IMR-90 (cell line): ENCODE measurements around the gene EZR. TPM values are rescaled to one million over a fixed set of nuclear protein-coding genes. Genes with fewer than 3 reads are reported as not detected.

Experiments used
- ATAC-seq: fragments of 200-7000 bp; cut with Tn5 transposase; 2 replicates; pipeline ENCODE4 v1.9.1; 2020; ENCODE audit warnings: low read depth, mild to moderate bottlenecking, moderate library complexity
- BruUV-seq: library from RNA; stranded (reverse); fragments of 400-500 nt; replicated peaks from 2 replicates; lab custom pipeline; 2021; lab: Mats Ljungman, UMichigan
- CTCF ChIA-PET: fragments of 300-600 bp; formaldehyde crosslinking; extraction: SDS; loops from one replicate; lab custom pipeline; 2021; ENCODE audit warnings: antibody characterized with exemption; lab: Yijun Ruan, JAX
- POLR2A ChIA-PET: fragments of 300-600 bp; sonication (Branson Sonifier 250); formaldehyde crosslinking; loops from one replicate; lab custom pipeline; 2022; ENCODE audit warnings: antibody characterized with exemption; ENCODE audit not compliant: unreplicated experiment; lab: Charles Lee
- DNase-seq: peaks from one replicate; pipeline ENCODE4 v3.0.0; 2013
- H2AFZ ChIP-seq: replicated peaks from 2 replicates; pipeline ENCODE3; 2013; ENCODE audit warnings: low read length, mild to moderate bottlenecking; ENCODE audit not compliant: poor library complexity
- H2AK5ac ChIP-seq: 2 replicates; pipeline ENCODE4 v1.6.1; 2013; ENCODE audit warnings: low read depth, low read length, inconsistent platforms
- H2AK9ac ChIP-seq: replicated peaks from 2 replicates; pipeline ENCODE3; 2013; ENCODE audit warnings: mild to moderate bottlenecking, low read depth, low read length, moderate library complexity; ENCODE audit not compliant: poor library complexity
- H2BK120ac ChIP-seq: 2 replicates; pipeline ENCODE4 v1.6.1; 2013; ENCODE audit warnings: low read depth, low read length, inconsistent platforms
- H2BK15ac ChIP-seq: 3 replicates; pipeline ENCODE4 v1.6.1; 2013; ENCODE audit warnings: low read depth, low read length, inconsistent platforms
- H2BK20ac ChIP-seq: 2 replicates; pipeline ENCODE4 v1.6.1; 2013; ENCODE audit warnings: low read depth, mild to moderate bottlenecking, inconsistent platforms, low read length, moderate library complexity
- H2BK5ac ChIP-seq: 2 replicates; pipeline ENCODE4 v1.6.1; 2013; ENCODE audit warnings: mild to moderate bottlenecking, low read depth, low read length, inconsistent platforms; ENCODE audit not compliant: poor library complexity, severe bottlenecking
- H3K14ac ChIP-seq: replicated peaks from 2 replicates; pipeline ENCODE4 v1.6.1; 2013; ENCODE audit warnings: low read depth, low read length, inconsistent platforms
- H3K18ac ChIP-seq: 2 replicates; pipeline ENCODE4 v1.6.1; 2013; ENCODE audit warnings: low read depth, low read length, control low read depth
- H3K23ac ChIP-seq: 2 replicates; pipeline ENCODE4 v1.6.1; 2013; ENCODE audit warnings: low read depth, low read length, inconsistent platforms
- H3K27ac ChIP-seq: 2 replicates; pipeline ENCODE4 v1.5.1; 2013; ENCODE audit warnings: mild to moderate bottlenecking, control low read depth, low read length; ENCODE audit not compliant: insufficient read depth
- H3K27me3 ChIP-seq: 2 replicates; pipeline ENCODE4 v1.6.1; 2013; ENCODE audit warnings: low read length; ENCODE audit not compliant: control insufficient read depth, insufficient read depth
- H3K36me3 ChIP-seq: 2 replicates; pipeline ENCODE4 v1.6.1; 2013; ENCODE audit warnings: low read length, mixed read lengths; ENCODE audit not compliant: control insufficient read depth, insufficient read depth
- H3K4ac ChIP-seq: 2 replicates; pipeline ENCODE4 v1.6.1; 2013; ENCODE audit warnings: low read depth, low read length, inconsistent platforms
- H3K4me1 ChIP-seq: 2 replicates; pipeline ENCODE4 v1.6.1; 2013; ENCODE audit warnings: low read length, mixed read lengths; ENCODE audit not compliant: control insufficient read depth, insufficient read depth
- H3K4me2 ChIP-seq: 2 replicates; pipeline ENCODE4 v1.6.1; 2013; ENCODE audit warnings: low read depth, mild to moderate bottlenecking, control low read depth, low read length, moderate library complexity
- H3K4me3 ChIP-seq: 2 replicates; pipeline ENCODE4 v1.5.1; 2013; ENCODE audit warnings: low read depth, mild to moderate bottlenecking, control low read depth, low read length, moderate library complexity; ENCODE audit not compliant: insufficient read depth
- H3K56ac ChIP-seq: 2 replicates; pipeline ENCODE4 v1.6.1; 2013; ENCODE audit warnings: low read length, inconsistent platforms; ENCODE audit not compliant: insufficient read depth; ENCODE audit errors: extremely low read depth
- H3K79me1 ChIP-seq, 2 experiments: 2 replicates each; pipeline ENCODE4 v1.6.1; 2013; ENCODE audit warnings: low read length in 2 of 2, inconsistent platforms in 1 of 2, low read depth in 1 of 2
- H3K9ac ChIP-seq: 2 replicates; pipeline ENCODE4 v1.6.1; 2013; ENCODE audit warnings: low read depth, low read length, control low read depth
- H3K9me1 ChIP-seq: 2 replicates; pipeline ENCODE4 v1.6.1; 2013; ENCODE audit warnings: low read length, inconsistent platforms; ENCODE audit not compliant: insufficient read depth
- H3K9me3 ChIP-seq: 2 replicates; pipeline ENCODE4 v1.6.1; 2013; ENCODE audit warnings: low read length; ENCODE audit not compliant: control insufficient read depth, insufficient read depth
- H4K20me1 ChIP-seq: 2 replicates; pipeline ENCODE4 v1.6.1; 2013; ENCODE audit warnings: low read length, inconsistent platforms; ENCODE audit not compliant: insufficient read depth
- H4K5ac ChIP-seq: 2 replicates; pipeline ENCODE4 v1.6.1; 2013; ENCODE audit warnings: mild to moderate bottlenecking, low read depth, low read length, control low read depth
- H4K8ac ChIP-seq, 2 experiments: 2 replicates each; pipeline ENCODE4 v1.6.1; 2013; ENCODE audit warnings: low read depth in 2 of 2, low read length in 2 of 2, control low read depth in 1 of 2, inconsistent platforms in 1 of 2
- H4K91ac ChIP-seq: 2 replicates; pipeline ENCODE4 v1.6.1; 2013; ENCODE audit warnings: low read depth, low read length, inconsistent platforms; ENCODE audit not compliant: insufficient read depth
- MAFK ChIP-seq: IDR thresholded peaks from 2 replicates; pipeline ENCODE4 v1.6.1; 2012; ENCODE audit warnings: low read depth, low read length, improper control_type of control experiment
- MAZ ChIP-seq: IDR thresholded peaks from 2 replicates; pipeline ENCODE4 v1.6.1; 2012; ENCODE audit warnings: low read depth, mild to moderate bottlenecking, low read length, improper control_type of control experiment, moderate library complexity, borderline replicate concordance
- RCOR1 ChIP-seq: IDR thresholded peaks from 2 replicates; pipeline ENCODE4 v1.6.1; 2012; ENCODE audit warnings: mild to moderate bottlenecking, low read length, improper control_type of control experiment; ENCODE audit not compliant: insufficient replicate concordance
- WGBS, 2 experiments: methylation state at CpG; one replicate each; pipeline versions ENCODE4 v1.1.5 to v1.1.7; 2013; ENCODE audit warnings: missing lambda C conversion rate in 2 of 2; ENCODE audit not compliant: insufficient read length in 1 of 2; ENCODE audit errors: extremely low coverage in 2 of 2; 5-methylcytosine and 5-hydroxymethylcytosine counted together
- dilution Hi-C: fragments of 300-500 bp; cut with HindIII; formaldehyde crosslinking; loops from one replicate; pipeline ENCODE4 v1.14.3; 2018; ENCODE audit warnings: low sequenced_read_pairs; ENCODE audit not compliant: unreplicated experiment
- in situ Hi-C: fragments of 300-500 bp; cut with MboI; formaldehyde crosslinking; loops from 3 replicates; pipeline ENCODE4 v1.14.3; 2019; ENCODE audit warnings: low sequenced_read_pairs, inconsistent platforms, mixed read lengths
- intact Hi-C: fragments of 100-400 bp; cut with micrococcal nuclease; formaldehyde crosslinking; loops from 2 replicates; pipeline ENCODE4 v1.10.0; 2022
- polyA plus RNA-seq, 3 experiments: library from polyadenylated mRNA; depleted of rRNA; stranded (reverse); fragments of >200 nt; gene quantifications; 2 replicates each; pipeline ENCODE4 v1.2.3, GENCODE V29; 2012; ENCODE audit warnings: low replicate concordance in 1 of 3
- total RNA-seq: library from RNA; depleted of rRNA; stranded (reverse); fragments of >200 nt; gene quantifications from 2 replicates; pipeline ENCODE4 v1.2.3, GENCODE V29; 2012
- TF ChIP-seq, protein P1 (sequence below): fragments of 150-350 bp; IDR thresholded peaks from 2 replicates; pipeline ENCODE4 v1.6.1; 2017; ENCODE audit warnings: mild to moderate bottlenecking, antibody characterized with exemption, low read length, low read depth

EZR gene
- total and polyA plus RNA-seq, 2 of the 4 experiments (the other 2 are of a cell fraction) = 83.8 to 145 TPM

DNA sequence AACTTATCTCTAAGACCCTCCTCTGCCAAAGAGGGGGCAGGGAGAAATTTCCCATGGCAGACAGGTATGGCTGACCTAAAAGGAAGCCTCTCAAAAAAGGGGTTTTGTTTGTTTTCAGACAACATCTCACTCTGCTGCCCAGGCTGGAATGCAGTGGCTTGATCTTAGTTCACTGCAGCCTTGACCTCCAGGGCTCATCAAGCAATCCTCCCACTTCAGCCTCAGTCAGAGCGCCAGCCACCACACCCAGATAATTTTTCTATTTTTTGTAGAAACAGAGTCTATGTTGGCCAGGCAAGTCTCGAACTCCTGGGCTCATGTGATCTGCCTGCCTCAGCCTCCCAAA lies 3.8 kb downstream of the EZR start:
- no peak overlapping the region for H3K9ac ChIP-seq
- POLR2A ChIA-PET = no interaction called here
- intact Hi-C loops = no loop called here

More for the DNA sequence above, 3.8 kb downstream of the EZR start:
- Histone ChIP-seq H3K4me2 (peak overlapping the region; percentile 31; the same call in 1 of the 2 replicates), H4K8ac (no peak overlapping the region; a peak in 1 of 4 replicates), H2BK20ac (no peak overlapping the region), H3K79me1 (peaks cover 31 to 60% of the 10 kb centered on the region in 2 experiments), H3K27ac (no peak overlapping the region), H3K4me1 (peaks cover 12% of the 10 kb centered on the region), H2AK9ac (no peak overlapping the region), H4K5ac (no peak overlapping the region), H3K18ac (no peak overlapping the region), H3K23ac (peak overlapping the region; percentile 4; the same call in 1 of the 2 replicates), H3K4ac (no peak overlapping the region), H2BK120ac (no peak overlapping the region), H3K14ac (no peak overlapping the region; the same call in 1 of the 2 replicates), H4K91ac (no peak overlapping the region), H3K36me3 (no peaks in the 10 kb centered on the region), H3K9me3 (no peaks in the 10 kb centered on the region), H2BK5ac (no peak overlapping the region), H4K20me1 (peaks cover 23% of the 10 kb centered on the region), H3K9me1 (peaks cover 19% of the 10 kb centered on the region), H2BK15ac (no peak overlapping the region), H3K56ac (no peak overlapping the region), H3K27me3 (no peaks in the 10 kb centered on the region), H2AK5ac (no peak overlapping the region), H3K4me3 (no peak overlapping the region), H2AFZ (no peak overlapping the region)
- no TSS peak for BruUV-seq
- DNase-seq (no peak), ATAC-seq (no peak)
- dilution Hi-C loops = no loop called here
- in situ Hi-C loops = no loop called here
- no CpG with 5 or more reads among the region's 2 CpGs for WGBS, 2 experiments
- CTCF ChIA-PET = no interaction called here
- TF ChIP-seq MAZ = no peak
- TF ChIP-seq MAFK = no peak
- TF ChIP-seq RCOR1 = no peak
- TF ChIP-seq, protein P1, sequence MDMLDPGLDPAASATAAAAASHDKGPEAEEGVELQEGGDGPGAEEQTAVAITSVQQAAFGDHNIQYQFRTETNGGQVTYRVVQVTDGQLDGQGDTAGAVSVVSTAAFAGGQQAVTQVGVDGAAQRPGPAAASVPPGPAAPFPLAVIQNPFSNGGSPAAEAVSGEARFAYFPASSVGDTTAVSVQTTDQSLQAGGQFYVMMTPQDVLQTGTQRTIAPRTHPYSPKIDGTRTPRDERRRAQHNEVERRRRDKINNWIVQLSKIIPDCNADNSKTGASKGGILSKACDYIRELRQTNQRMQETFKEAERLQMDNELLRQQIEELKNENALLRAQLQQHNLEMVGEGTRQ = no peak
